Smooth muscle cell (in vitro differentiated cells): ENCODE measurements around the gene MYBL2. TPM values are rescaled to one million over a fixed set of nuclear protein-coding genes. Genes with fewer than 3 reads are reported as not detected.

Experiments used
- DNase-seq: peaks from one replicate; lab custom pipeline; 2025; ENCODE audit not compliant: unreplicated experiment; lab: John Stamatoyannopoulos, UW
- H2AFZ ChIP-seq: fragments of 200-600 bp; sonication (generic); 2 replicates; pipeline ENCODE4 v1.6.0; 2016; ENCODE audit warnings: antibody characterized with exemption, low read depth, mild to moderate bottlenecking
- H3F3A ChIP-seq: fragments of 200-600 bp; sonication (generic); 2 replicates; pipeline ENCODE4 v1.6.0; 2017; ENCODE audit warnings: antibody characterized with exemption, low read depth
- H3K27ac ChIP-seq: fragments of 200-600 bp; sonication (generic); 2 replicates; pipeline ENCODE4 v1.5.1; 2016; ENCODE audit warnings: low read depth, mild to moderate bottlenecking
- H3K27me3 ChIP-seq: fragments of 200-600 bp; sonication (generic); 2 replicates; pipeline ENCODE4 v1.6.1; 2016; ENCODE audit warnings: low read depth, mild to moderate bottlenecking
- H3K36me3 ChIP-seq: fragments of 200-600 bp; sonication (generic); 2 replicates; pipeline ENCODE4 v1.5.1; 2016; ENCODE audit warnings: low read depth
- H3K4me1 ChIP-seq: fragments of 200-600 bp; sonication (generic); 2 replicates; pipeline ENCODE4 v1.5.1; 2016; ENCODE audit warnings: low read depth
- H3K4me2 ChIP-seq: fragments of 200-600 bp; sonication (generic); 2 replicates; pipeline ENCODE4 v1.6.0; 2016; ENCODE audit warnings: mild to moderate bottlenecking
- H3K4me3 ChIP-seq: fragments of 200-600 bp; sonication (generic); 2 replicates; pipeline ENCODE4 v1.5.1; 2016; ENCODE audit warnings: mild to moderate bottlenecking
- H3K79me2 ChIP-seq: fragments of 200-600 bp; sonication (generic); 2 replicates; pipeline ENCODE4 v1.6.0; 2016; ENCODE audit warnings: low read depth, mild to moderate bottlenecking
- H3K9ac ChIP-seq: fragments of 200-600 bp; sonication (generic); 2 replicates; pipeline ENCODE4 v1.6.0; 2016; ENCODE audit warnings: low read depth
- H3K9me3 ChIP-seq: fragments of 200-600 bp; sonication (generic); replicated peaks from 2 replicates; pipeline ENCODE4 v1.5.1; 2016; ENCODE audit warnings: low read depth
- H4K20me1 ChIP-seq: fragments of 200-600 bp; sonication (generic); 2 replicates; pipeline ENCODE4 v1.6.0; 2016; ENCODE audit warnings: low read depth
- CTCF ChIP-seq: fragments of 200-600 bp; sonication (generic); IDR thresholded peaks from 2 replicates; pipeline ENCODE4 v1.5.1; 2017; ENCODE audit warnings: borderline replicate concordance, mild to moderate bottlenecking, antibody characterized with exemption; ENCODE audit not compliant: insufficient read depth, poor library complexity, severe bottlenecking
- WGBS: methylation state at CpG from one replicate; pipeline ENCODE4 v1.1.7; 2016; ENCODE audit warnings: low lambda C conversion rate; 5-methylcytosine and 5-hydroxymethylcytosine counted together
- polyA plus RNA-seq: library from polyadenylated mRNA; unstranded; fragments of >200 nt; fragmentation: Nextera tagmentation; extraction: Ambion mirVana; gene quantifications from 2 replicates; pipeline ENCODE4 v1.2.1, GENCODE V29; 2016
- total RNA-seq: library from RNA; depleted of rRNA; stranded (reverse); fragments of >200 nt; gene quantifications from 2 replicates; pipeline ENCODE4 v1.2.3, GENCODE V29; 2014

The MYBL2 gene
- total and polyA plus RNA-seq, 2 experiments from 2014 or later: 8.6 to 26.2 TPM

GRCh38 chr20:43731469-43731868, 64.6 kb downstream of the MYBL2 start:
- TF ChIP-seq CTCF: no peak
- Histone ChIP-seq H3K4me1 (no peaks in the 10 kb centered on the region), H4K20me1 (no peaks in the 10 kb centered on the region), H3F3A (no peaks in the 10 kb centered on the region), H3K27me3 (no peaks in the 10 kb centered on the region), H3K79me2 (no peaks in the 10 kb centered on the region), H3K4me2 (no peak overlapping the region), H2AFZ (no peak overlapping the region), H3K4me3 (no peak overlapping the region), H3K36me3 (no peaks in the 10 kb centered on the region), H3K27ac (no peak overlapping the region), H3K9ac (no peak overlapping the region), H3K9me3 (no peaks in the 10 kb centered on the region)
- DNase-seq: no peak
- 50% methylated on average over 7 of the region's 7 CpGs for WGBS

DNA sequence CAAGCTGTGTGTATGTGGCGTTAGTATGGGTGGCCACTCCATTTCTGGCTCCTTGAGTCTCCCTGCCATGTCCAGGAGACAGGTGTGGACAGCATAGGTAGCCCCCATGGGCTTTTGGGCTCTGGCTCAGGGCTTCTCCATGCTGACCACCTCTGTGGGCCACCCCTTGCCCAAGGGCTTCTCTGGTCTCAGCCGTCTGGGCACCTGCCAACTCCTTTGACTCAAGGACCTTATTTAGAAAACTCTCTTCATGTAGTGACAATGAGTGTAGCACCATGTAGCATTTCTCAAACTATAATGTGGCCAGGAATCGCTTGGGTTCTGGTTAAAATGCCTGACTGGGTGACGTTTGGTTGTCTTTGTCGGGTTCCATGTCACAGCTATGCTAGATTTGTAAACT, 65.0 kb downstream of the MYBL2 start:
- no peak for DNase-seq
- 88% methylated on average over 5 of the region's 5 CpGs for WGBS
- Histone ChIP-seq H3K9ac (no peak overlapping the region), H4K20me1 (no peaks in the 10 kb centered on the region), H2AFZ (no peak overlapping the region), H3K4me2 (no peak overlapping the region), H3F3A (no peaks in the 10 kb centered on the region), H3K9me3 (no peaks in the 10 kb centered on the region), H3K27me3 (no peaks in the 10 kb centered on the region), H3K4me1 (no peaks in the 10 kb centered on the region), H3K4me3 (no peak overlapping the region), H3K79me2 (no peaks in the 10 kb centered on the region), H3K36me3 (no peaks in the 10 kb centered on the region), H3K27ac (no peak overlapping the region)
- TF ChIP-seq CTCF: no peak

GRCh38 chr20:43736588-43737158, 69.8 kb downstream of the MYBL2 start:
- Histone ChIP-seq H3K4me2 (no peak overlapping the region), H3F3A (no peaks in the 10 kb centered on the region), H3K27ac (no peak overlapping the region), H2AFZ (no peak overlapping the region), H3K27me3 (no peaks in the 10 kb centered on the region), H3K4me1 (no peaks in the 10 kb centered on the region), H3K79me2 (no peaks in the 10 kb centered on the region), H3K36me3 (no peaks in the 10 kb centered on the region), H4K20me1 (no peaks in the 10 kb centered on the region), H3K4me3 (no peak overlapping the region), H3K9me3 (no peaks in the 10 kb centered on the region), H3K9ac (no peak overlapping the region)
- WGBS: 73% methylated on average over 2 of the region's 2 CpGs
- DNase-seq: no peak
- no peak for TF ChIP-seq CTCF

GRCh38 chr20:43737925-43738324, 71.0 kb downstream of the MYBL2 start:
- Histone ChIP-seq H3F3A (no peaks in the 10 kb centered on the region), H2AFZ (no peak overlapping the region), H3K4me2 (no peak overlapping the region), H3K9ac (no peak overlapping the region), H3K27me3 (peaks cover 2% of the 10 kb centered on the region), H3K36me3 (no peaks in the 10 kb centered on the region), H3K27ac (no peak overlapping the region), H3K79me2 (no peaks in the 10 kb centered on the region), H3K4me3 (no peak overlapping the region), H3K4me1 (no peaks in the 10 kb centered on the region), H4K20me1 (no peaks in the 10 kb centered on the region), H3K9me3 (no peaks in the 10 kb centered on the region)
- no peak for DNase-seq
- TF ChIP-seq CTCF: no peak
- WGBS: 94% methylated on average over 7 of the region's 7 CpGs
